DMS114 treated with DMSO at 0.1 percent for 48 hours (cell line): ENCODE data around the gene SRSF7.
"Not testable (repeated sequence)": the region's sequence is repeated elsewhere in the genome, so short reads cannot be mapped to it uniquely, and the experiment has no call there.

Experiments used
- DNase-seq: peaks from one replicate; lab custom pipeline; 2025; ENCODE audit not compliant: unreplicated experiment; lab: John Stamatoyannopoulos, UW

The SRSF7 gene

GRCh38 chr2:38750891-38751595 lies at the start of gene SRSF7:
Gene SRSF7, minus strand, starts transcription at chr2:38751361. Its CDS starts 105 bp downstream, at chr2:38751256.
- DNase-seq, result peak; percentile 95

- no peak for DNase-seq
Measured at GRCh38 chr2:38797953-38798352, 46.8 kb upstream of the SRSF7 start.

- no peak for DNase-seq
Measured at GRCh38 chr2:38797250-38797676, 46.1 kb upstream of the SRSF7 start.

- not testable (repeated sequence) for DNase-seq
Measured at GRCh38 chr2:38795016-38795415, 43.9 kb upstream of the SRSF7 start.

- DNase-seq, result no peak
Measured at GRCh38 chr2:38794235-38794946, 43.2 kb upstream of the SRSF7 start.

- no peak for DNase-seq
Measured at GRCh38 chr2:38793511-38793910, 42.4 kb upstream of the SRSF7 start.

GRCh38 chr2:38792751-38793150 lies 41.6 kb upstream of the SRSF7 start:
- no peak for DNase-seq

- DNase-seq, result not testable (repeated sequence)
Measured at GRCh38 chr2:38792321-38792720, 41.2 kb upstream of the SRSF7 start.

GRCh38 chr2:38791744-38792143 lies 40.6 kb upstream of the SRSF7 start:
- DNase-seq, result no peak

- DNase-seq, result no peak
Measured at GRCh38 chr2:38789691-38790090, 38.5 kb upstream of the SRSF7 start.

GRCh38 chr2:38788306-38788705 lies 37.1 kb upstream of the SRSF7 start:
- no peak for DNase-seq

GRCh38 chr2:38783586-38783985 lies 32.4 kb upstream of the SRSF7 start:
- no peak for DNase-seq

GRCh38 chr2:38778687-38779082 lies 27.5 kb upstream of the SRSF7 start:
- DNase-seq, result no peak

- DNase-seq, result no peak
Measured at GRCh38 chr2:38776531-38776930, 25.4 kb upstream of the SRSF7 start.

- DNase-seq, result no peak
Measured at GRCh38 chr2:38775921-38776225, 24.7 kb upstream of the SRSF7 start.

- no peak for DNase-seq
Measured at GRCh38 chr2:38775097-38775920, 24.1 kb upstream of the SRSF7 start.

GRCh38 chr2:38771632-38772031 lies 20.5 kb upstream of the SRSF7 start:
- DNase-seq, result no peak

GRCh38 chr2:38765551-38765950 lies 14.4 kb upstream of the SRSF7 start:
- DNase-seq, result no peak

- no peak for DNase-seq
Measured at GRCh38 chr2:38765149-38765548, 14.0 kb upstream of the SRSF7 start.

- no peak for DNase-seq
Measured at GRCh38 chr2:38763728-38764127, 12.6 kb upstream of the SRSF7 start.

- DNase-seq, result no peak
Measured at GRCh38 chr2:38763228-38763627, 12.1 kb upstream of the SRSF7 start.

GRCh38 chr2:38755891-38756290 lies 4.7 kb upstream of the SRSF7 start:
- not testable (repeated sequence) for DNase-seq
